CD4-positive, alpha-beta T cell treated with Interleukin-15 for 4 hours (primary cell): Measurements from ENCODE around the gene DOLK.

Experiments
- DNase-seq: peaks from one replicate; pipeline ENCODE4 v3.0.0-alpha.2; 2020; ENCODE audit warnings: low spot score

The DOLK gene

GRCh38 chr9:128906741-128907140 lies 40.7 kb downstream of the DOLK start:
- DNase-seq = no peak

DNA sequence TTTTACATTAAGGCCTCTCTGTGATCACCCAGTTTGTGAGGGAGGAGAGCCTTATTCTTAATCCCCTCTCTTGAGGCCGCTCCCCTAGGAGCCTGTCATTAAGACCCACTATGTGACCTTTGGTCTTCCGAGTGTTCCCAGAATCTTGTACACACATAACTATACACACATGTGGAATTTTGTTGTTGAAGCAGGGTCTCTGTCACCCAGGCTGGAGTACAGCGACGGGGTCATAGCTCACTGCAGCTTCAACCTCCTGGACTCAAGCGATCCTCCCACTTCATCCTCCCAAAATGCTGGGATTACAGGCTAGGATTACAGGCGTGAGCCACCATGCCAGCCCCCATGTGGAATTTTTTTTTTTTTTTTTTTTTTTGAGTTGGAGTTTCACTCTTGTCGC lies 41.4 kb downstream of the DOLK start:
- no peak for DNase-seq

GRCh38 chr9:128903871-128904620 lies 43.4 kb downstream of the DOLK start:
- DNase-seq = no peak

- no peak for DNase-seq
Measured at GRCh38 chr9:128903079-128903461, 44.3 kb downstream of the DOLK start.

DNA sequence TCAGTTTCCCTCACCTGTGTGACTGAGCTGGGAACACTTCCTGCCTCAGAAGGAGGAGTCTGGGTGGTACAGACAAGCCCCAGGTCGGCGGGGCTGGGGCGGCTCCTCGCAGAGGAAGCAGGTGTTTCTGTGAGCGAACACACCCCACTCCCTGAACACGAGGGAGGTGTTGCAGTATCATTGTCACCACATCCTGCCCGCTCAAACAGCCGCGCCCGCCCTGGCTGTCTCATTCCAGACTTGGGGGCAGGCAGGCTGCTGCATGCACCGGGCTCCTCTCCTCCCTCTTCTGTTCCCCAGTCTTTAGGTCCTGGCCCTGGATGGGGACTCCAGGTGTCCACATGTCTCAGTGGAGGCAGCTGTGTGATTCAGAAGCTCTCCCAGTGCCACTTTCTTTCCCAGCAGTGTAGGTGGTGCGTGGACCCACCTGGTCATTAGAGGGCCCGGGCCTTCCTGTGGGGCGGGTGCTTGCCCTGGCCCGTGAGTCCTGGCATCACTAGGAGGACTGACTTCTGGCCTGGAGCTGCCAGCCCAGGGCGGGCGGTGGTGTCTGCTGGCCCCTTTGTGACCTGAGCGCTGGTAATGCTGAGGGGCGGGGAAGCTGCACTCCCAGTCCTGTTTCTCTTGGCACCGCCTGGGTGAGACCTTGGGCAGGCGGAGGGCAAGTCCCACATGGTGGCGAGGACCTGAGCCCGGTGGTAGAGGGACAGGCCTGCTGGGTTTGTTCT lies 44.9 kb downstream of the DOLK start:
- DNase-seq = peak; percentile 90

DNA sequence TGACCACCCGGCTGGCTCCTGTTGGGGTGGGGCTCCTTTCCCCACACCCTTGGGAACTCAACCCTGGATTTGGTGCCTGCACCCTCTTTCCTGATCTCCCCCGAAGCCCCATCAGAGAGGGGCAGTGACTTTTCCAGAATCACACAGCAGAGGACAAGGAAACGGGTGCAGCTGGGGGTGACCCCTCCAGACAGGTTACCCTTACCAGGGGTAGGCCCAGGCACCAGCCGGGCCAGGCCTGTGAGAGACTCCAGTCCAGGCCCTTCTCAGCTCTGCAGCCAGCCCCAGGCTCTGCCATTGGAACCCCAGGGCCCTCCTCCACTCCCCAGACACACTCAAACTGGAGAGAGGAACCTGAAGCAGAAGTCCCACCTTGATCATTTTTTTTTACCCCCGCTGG lies 45.6 kb downstream of the DOLK start:
- DNase-seq = no peak

GRCh38 chr9:128901379-128901778 lies 46.0 kb downstream of the DOLK start:
- no peak for DNase-seq

DNA sequence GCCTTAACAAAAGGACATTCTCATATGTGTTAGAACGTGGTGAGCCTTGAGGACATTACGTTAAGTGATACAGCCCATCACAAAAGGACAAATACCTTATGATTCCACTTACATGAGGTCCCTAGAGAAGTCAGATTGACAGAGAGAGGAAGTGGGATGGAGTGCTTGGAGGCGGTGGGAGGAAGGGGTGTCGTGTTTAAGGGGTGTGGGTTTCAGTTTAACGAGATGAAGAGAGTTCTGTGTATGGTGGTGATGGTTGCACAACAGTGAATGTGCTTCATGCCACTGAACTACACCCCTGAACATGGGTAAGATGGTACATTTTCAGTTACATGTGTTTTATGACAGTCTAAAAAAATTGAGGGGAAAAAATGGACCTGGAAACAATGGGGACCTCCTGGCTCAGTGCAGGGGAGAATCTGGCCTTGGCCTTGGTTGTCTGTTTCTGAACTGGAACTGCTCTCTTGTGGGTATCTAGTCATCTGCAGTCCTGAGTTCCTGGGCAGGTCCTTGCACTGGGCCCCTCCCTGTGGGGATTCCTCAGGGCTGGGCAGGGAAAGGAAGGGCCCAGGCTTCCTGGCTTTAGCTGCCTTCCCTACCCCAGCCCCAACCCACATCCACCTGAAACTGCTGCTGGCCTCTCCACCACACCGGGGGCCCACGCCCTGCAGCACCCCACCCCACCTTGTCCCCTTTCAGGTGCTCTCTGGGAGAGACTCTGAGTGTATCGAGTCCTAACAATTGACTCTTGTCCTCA lies 47.7 kb downstream of the DOLK start:
- peak; percentile 28 for DNase-seq

DNA sequence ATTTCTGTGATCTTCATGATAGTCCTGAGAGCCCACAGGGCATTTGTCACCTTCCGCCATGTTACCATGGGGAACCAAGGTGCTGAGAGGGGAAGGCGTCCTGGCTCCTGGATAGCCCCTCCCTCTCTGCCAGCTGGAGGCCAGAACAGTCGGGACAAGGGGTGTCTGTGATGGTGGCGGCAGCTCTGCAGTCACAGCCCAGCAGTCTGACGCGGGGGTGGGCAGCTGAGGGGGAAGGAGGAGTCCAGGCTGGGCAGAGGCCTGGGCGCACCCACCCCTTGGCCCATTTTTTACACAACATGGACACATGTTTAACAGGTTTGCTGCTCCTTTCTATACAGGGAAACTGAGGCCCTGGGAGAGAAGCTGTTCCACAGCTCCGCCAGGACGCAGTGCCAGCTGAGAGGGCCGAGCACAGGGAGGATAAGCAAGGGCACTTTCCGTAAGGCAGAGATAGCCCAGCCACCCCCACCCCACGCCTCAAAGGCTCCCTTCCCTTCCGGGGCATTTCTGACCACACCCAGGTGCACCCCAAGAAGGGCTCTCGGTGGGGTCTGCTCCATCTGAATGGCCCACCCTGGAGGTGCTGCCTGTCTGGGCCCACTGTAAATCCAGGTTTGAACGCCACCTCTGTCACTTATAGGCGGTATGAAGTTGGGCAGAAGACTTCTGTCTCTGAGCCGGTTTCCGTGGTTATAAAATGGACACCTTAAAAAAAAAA lies 48.4 kb downstream of the DOLK start:
- DNase-seq = no peak

DNA sequence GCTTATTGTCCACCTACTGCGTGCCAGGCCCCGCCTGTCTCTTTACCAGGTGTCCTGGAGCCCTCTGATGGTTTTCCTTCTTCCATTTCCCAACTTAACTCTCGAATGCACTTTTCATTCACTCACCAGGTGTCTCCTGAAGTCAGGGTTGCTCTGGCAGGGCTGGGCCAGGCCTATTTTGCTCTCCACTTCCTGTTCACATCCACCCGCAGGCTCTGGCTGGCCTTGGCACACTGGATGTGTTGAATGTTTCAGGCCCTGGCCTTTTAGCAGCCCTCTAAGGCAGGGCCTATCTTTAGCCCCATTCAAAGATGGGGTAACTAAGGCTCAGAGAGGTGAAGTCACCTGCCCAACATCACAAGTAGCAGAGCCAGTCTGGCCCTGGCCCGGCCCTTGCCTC lies 49.0 kb downstream of the DOLK start:
- DNase-seq = no peak

- DNase-seq = no peak
Measured at GRCh38 chr9:128895556-128895955, 51.8 kb downstream of the DOLK start.
